WERI-Rb-1 (cell line): ENCODE results near the gene INPP5F.

Source experiments
- DNase-seq: peaks from one replicate; pipeline ENCODE4 v3.0.0-alpha.2; 2020
- H3K27ac ChIP-seq: fragments of 250-450 bp; sonication (Bioruptor Pico); 2 replicates; pipeline ENCODE4 v1.5.1; 2020; ENCODE audit warnings: mild to moderate bottlenecking, moderate library complexity
- H3K27me3 ChIP-seq: fragments of 250-450 bp; sonication (Bioruptor Pico); 2 replicates; pipeline ENCODE4 v1.5.1; 2021; ENCODE audit warnings: mild to moderate bottlenecking, low read depth, moderate library complexity; ENCODE audit not compliant: insufficient read depth, severe bottlenecking
- H3K36me3 ChIP-seq: fragments of 250-450 bp; sonication (Bioruptor Pico); 2 replicates; pipeline ENCODE4 v1.5.1; 2020; ENCODE audit warnings: mild to moderate bottlenecking, moderate library complexity
- H3K4me3 ChIP-seq: 2 replicates; pipeline ENCODE4 v1.5.1; 2011; ENCODE audit warnings: low read depth, mild to moderate bottlenecking, control low read depth, low read length
- H3K9me3 ChIP-seq: fragments of 250-450 bp; sonication (Bioruptor Pico); 2 replicates; pipeline ENCODE4 v1.5.1; 2021; ENCODE audit warnings: mild to moderate bottlenecking, moderate library complexity; ENCODE audit not compliant: severe bottlenecking
- CTCF ChIP-seq: IDR thresholded peaks from 2 replicates; pipeline ENCODE4 v1.5.1; 2011; ENCODE audit warnings: low read depth, mild to moderate bottlenecking, control low read depth, inconsistent platforms, low read length

Gene INPP5F

GRCh38 chr10:119680650-119681081 lies 45.2 kb upstream of the INPP5F start:
- Histone ChIP-seq H3K4me3 (no peak overlapping the region), H3K27me3 (no peaks in the 10 kb centered on the region), H3K27ac (no peak overlapping the region), H3K36me3 (no peaks in the 10 kb centered on the region), H3K9me3 (no peaks in the 10 kb centered on the region)
- no peak for DNase-seq
- TF ChIP-seq CTCF = no peak

GRCh38 chr10:119686465-119687191 lies 39.2 kb upstream of the INPP5F start:
- Histone ChIP-seq H3K4me3 (peak overlapping the region; percentile 42), H3K27ac (peak overlapping the region; percentile 58), H3K9me3 (no peaks in the 10 kb centered on the region), H3K27me3 (no peaks in the 10 kb centered on the region), H3K36me3 (no peaks in the 10 kb centered on the region)
- DNase-seq = peak; percentile 80
- peak; percentile 85 for TF ChIP-seq CTCF

- no peaks in the 10 kb centered on the region for H3K36me3 ChIP-seq
- peak; percentile 56 for DNase-seq
- TF ChIP-seq CTCF = no peak
- H3K27me3 ChIP-seq = no peaks in the 10 kb centered on the region
- no peaks in the 10 kb centered on the region for H3K9me3 ChIP-seq
- peak overlapping the region; percentile 42 for H3K4me3 ChIP-seq
- peak overlapping the region; percentile 58 for H3K27ac ChIP-seq
Observed at GRCh38 chr10:119687192-119688032, 38.4 kb upstream of the INPP5F start.

GRCh38 chr10:119688033-119688508 lies 37.8 kb upstream of the INPP5F start:
- Histone ChIP-seq H3K36me3 (no peaks in the 10 kb centered on the region), H3K4me3 (no peak overlapping the region), H3K27me3 (no peaks in the 10 kb centered on the region), H3K27ac (no peak overlapping the region), H3K9me3 (no peaks in the 10 kb centered on the region)
- 0 out of 2 replicates have a peak, but pooled peaks have one; percentile 9 for TF ChIP-seq CTCF
- no peak for DNase-seq

GRCh38 chr10:119689016-119689580 lies 36.8 kb upstream of the INPP5F start:
- DNase-seq = no peak

More at GRCh38 chr10:119689016-119689580, 36.8 kb upstream of the INPP5F start:
- Histone ChIP-seq H3K9me3 (no peaks in the 10 kb centered on the region), H3K27me3 (no peaks in the 10 kb centered on the region), H3K27ac (no peak overlapping the region), H3K36me3 (no peaks in the 10 kb centered on the region), H3K4me3 (no peak overlapping the region)
- no peak for TF ChIP-seq CTCF
